Activated T-helper 1 cell treated with anti-CD3 and anti-CD28 coated beads, Interleukin-12 subunit alpha, Interleukin-12 subunit beta, Interleukin-2, Interleukin-4 antibody, amounts not matched to agents 30 ng/mL and 10 ng/mL and 1 ng/mL, durations not matched to agents 14 hours and 24 hours and 36 hours (primary cell): Measurements from ENCODE around the gene CCDC51. TPM values are rescaled to one million over a fixed set of nuclear protein-coding genes. Genes with fewer than 3 reads are reported as not detected.
"Not testable (repeated sequence)": the region's sequence is repeated elsewhere in the genome, so short reads cannot be mapped to it uniquely, and the experiment has no call there.

ENCODE experiments used
- DNase-seq: peaks from one replicate; pipeline ENCODE4 v3.0.0; 2021; ENCODE audit warnings: low spot score
- H3K27ac Mint-ChIP-seq: one replicate; pipeline ENCODE4 v1.8.0; 2021; ENCODE audit warnings: mild to moderate bottlenecking, mixed read lengths
- H3K27me3 Mint-ChIP-seq: one replicate; pipeline ENCODE4 v1.8.0; 2022; ENCODE audit warnings: mild to moderate bottlenecking, moderate library complexity, mixed read lengths; ENCODE audit not compliant: insufficient read depth
- H3K36me3 Mint-ChIP-seq: one replicate; pipeline ENCODE4 v1.8.0; 2021; ENCODE audit warnings: low read depth, mixed read lengths
- H3K4me1 Mint-ChIP-seq: one replicate; pipeline ENCODE4 v1.8.0; 2021; ENCODE audit warnings: low read depth, mixed read lengths
- H3K4me3 Mint-ChIP-seq: one replicate; pipeline ENCODE4 v1.8.0; 2021; ENCODE audit warnings: mild to moderate bottlenecking, moderate library complexity, mixed read lengths
- H3K9me3 Mint-ChIP-seq: one replicate; pipeline ENCODE4 v1.8.0; 2021; ENCODE audit warnings: mixed read lengths
- intact Hi-C: fragments of 100-400 bp; cut with micrococcal nuclease; formaldehyde crosslinking; loops from one replicate; pipeline ENCODE4 v1.15.1; 2024
- total RNA-seq: library from RNA; stranded (reverse); gene quantifications from 2 replicates; pipeline ENCODE4 v1.2.3, GENCODE V29; 2022

CCDC51 gene
- total RNA-seq, 1 donor from 2014 or later = 26.3 TPM

DNA sequence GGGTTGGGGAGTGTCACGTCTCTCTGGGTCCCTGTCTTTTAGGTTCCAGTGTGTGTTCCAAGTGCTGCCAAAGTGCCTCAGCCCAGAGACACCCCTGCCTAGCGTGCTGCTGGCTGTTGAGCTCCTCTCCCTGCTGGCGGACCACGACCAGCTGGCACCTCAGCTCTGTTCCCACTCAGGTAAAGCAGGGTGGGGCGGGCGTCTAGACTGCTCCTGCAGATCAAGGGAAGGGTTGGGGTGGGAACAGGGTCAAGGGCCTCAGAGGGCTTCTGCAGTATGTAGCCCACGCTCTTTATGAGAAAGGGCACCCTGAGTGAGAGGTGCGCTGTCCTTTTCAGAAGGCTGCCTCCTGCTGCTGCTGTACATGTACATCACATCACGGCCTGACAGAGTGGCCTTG, 23.8 kb upstream of the CCDC51 start:
- no peak overlapping the region for H3K27ac Mint-ChIP-seq
- intact Hi-C loops = no loop called here
- peaks cover 25% of the 10 kb centered on the region for H3K4me1 Mint-ChIP-seq
- DNase-seq = no peak
- H3K27me3 Mint-ChIP-seq = no peaks in the 10 kb centered on the region
- H3K4me3 Mint-ChIP-seq = no peak overlapping the region
- H3K9me3 Mint-ChIP-seq = no peaks in the 10 kb centered on the region
- peaks cover 33% of the 10 kb centered on the region for H3K36me3 Mint-ChIP-seq

DNA sequence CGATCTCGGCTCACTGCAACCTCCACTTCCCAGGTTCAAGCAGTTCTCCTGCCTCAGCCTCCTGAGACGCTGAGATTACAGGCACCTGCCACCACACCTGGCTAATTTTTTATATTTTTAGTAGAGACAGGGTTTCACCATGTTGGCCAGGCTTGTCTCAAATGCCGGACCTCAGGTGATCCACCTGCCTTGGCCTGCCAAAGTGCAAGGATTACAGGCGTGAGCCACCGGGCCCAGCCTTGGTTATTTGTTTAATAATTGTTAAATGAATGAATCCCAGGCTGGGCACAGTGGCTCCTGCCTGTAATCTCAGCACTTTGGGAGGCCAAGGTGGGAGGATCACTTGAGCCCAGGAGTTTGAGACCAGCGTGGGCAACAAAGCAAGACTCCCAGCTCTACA, 21.8 kb upstream of the CCDC51 start:
- H3K9me3 Mint-ChIP-seq, intact Hi-C loops, H3K27ac Mint-ChIP-seq, H3K4me3 Mint-ChIP-seq, DNase-seq, H3K27me3 Mint-ChIP-seq: not testable (repeated sequence)
- peaks cover 12% of the 10 kb centered on the region for H3K4me1 Mint-ChIP-seq
- peaks cover 22% of the 10 kb centered on the region for H3K36me3 Mint-ChIP-seq

DNA sequence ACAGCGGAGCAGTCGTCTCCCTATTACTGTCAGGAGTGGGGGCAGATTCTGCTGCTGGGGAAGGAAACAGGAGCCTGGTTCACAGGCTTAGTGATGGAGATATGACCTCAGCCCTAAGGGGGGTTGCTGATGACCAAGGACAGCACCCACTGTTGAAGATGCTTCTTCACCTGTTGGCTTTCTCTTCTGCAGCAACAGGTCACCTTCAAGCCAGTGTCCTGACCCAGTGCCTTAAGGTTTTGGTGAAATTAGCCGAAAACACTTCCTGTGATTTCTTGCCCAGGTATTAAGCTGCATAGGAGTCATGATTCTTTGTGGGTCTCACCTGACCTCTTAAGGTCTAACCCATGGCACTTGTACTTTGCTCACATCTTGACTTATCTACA, 20.6 kb upstream of the CCDC51 start:
- no peak for DNase-seq
- H3K27me3 Mint-ChIP-seq = no peaks in the 10 kb centered on the region
- H3K4me3 Mint-ChIP-seq = no peak overlapping the region
- peaks cover 18% of the 10 kb centered on the region for H3K36me3 Mint-ChIP-seq
- no peak overlapping the region for H3K27ac Mint-ChIP-seq
- H3K9me3 Mint-ChIP-seq = no peaks in the 10 kb centered on the region
- intact Hi-C loops = no loop called here
- peaks cover 6% of the 10 kb centered on the region for H3K4me1 Mint-ChIP-seq

GRCh38 chr3:48459773-48460516, 20.0 kb upstream of the CCDC51 start:
- Mint-ChIP-seq H3K9me3 (no peaks in the 10 kb centered on the region), H3K27ac (no peak overlapping the region), H3K27me3 (no peaks in the 10 kb centered on the region), H3K36me3 (peaks cover 19% of the 10 kb centered on the region), H3K4me1 (peaks cover under 1% of the 10 kb centered on the region), H3K4me3 (no peak overlapping the region)
- intact Hi-C loops = no loop called here
- no peak for DNase-seq

DNA sequence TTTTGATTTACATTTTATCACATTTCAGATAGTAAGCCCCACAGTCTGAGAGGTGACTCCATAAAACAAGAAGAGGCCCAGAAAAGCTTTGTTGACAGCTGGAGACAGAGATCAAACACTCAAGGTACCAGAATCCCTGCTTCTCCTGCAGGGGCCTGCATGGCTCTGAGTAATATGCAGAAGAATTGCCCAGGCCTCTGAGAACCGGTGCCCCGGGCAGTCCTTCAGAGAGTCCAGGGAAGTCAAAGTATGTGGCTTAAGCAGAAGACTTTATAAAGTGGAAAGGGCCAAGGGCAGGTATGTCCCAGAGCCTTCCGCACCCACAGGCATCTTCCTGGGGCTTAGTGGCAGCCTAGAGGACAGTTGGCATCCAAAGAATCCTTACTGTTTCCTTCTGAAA, 19.4 kb upstream of the CCDC51 start:
- Mint-ChIP-seq H3K27me3 (no peaks in the 10 kb centered on the region), H3K4me1 (no peaks in the 10 kb centered on the region), H3K4me3 (no peak overlapping the region), H3K27ac (no peak overlapping the region), H3K36me3 (peaks cover 21% of the 10 kb centered on the region), H3K9me3 (no peaks in the 10 kb centered on the region)
- intact Hi-C loops = no loop called here
- no peak for DNase-seq

GRCh38 chr3:48456456-48456855, 16.5 kb upstream of the CCDC51 start:
- H3K36me3 Mint-ChIP-seq = peaks cover 37% of the 10 kb centered on the region

DNA sequence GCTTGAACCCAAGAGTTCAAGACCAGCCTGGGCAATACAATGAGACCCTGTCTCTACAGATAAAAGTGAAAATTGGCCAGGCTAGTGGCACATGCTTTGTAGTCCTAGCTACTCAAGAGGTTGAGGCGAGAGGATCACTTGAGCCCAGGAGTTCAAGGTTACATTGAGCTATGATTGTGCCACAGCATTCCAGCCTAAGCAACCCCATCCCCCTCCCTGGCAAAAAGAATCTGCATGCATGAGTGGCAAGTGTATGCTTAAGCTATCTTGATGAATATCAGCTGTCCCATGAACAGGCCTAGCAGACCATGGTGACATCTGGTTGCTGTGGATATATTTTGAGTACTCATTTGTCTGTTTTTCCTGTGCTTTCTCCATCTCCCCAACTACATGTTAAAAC, 11.4 kb upstream of the CCDC51 start:
- no peak for DNase-seq
- Mint-ChIP-seq H3K9me3 (no peaks in the 10 kb centered on the region), H3K27ac (no peak overlapping the region), H3K4me1 (peaks cover 22% of the 10 kb centered on the region), H3K4me3 (no peak overlapping the region), H3K36me3 (peaks cover 34% of the 10 kb centered on the region), H3K27me3 (no peaks in the 10 kb centered on the region)
- intact Hi-C loops = no loop called here

More at GRCh38 chr3:48456456-48456855, 16.5 kb upstream of the CCDC51 start:
- H3K4me1 Mint-ChIP-seq = no peaks in the 10 kb centered on the region
- no peaks in the 10 kb centered on the region for H3K27me3 Mint-ChIP-seq
- H3K9me3 Mint-ChIP-seq = no peaks in the 10 kb centered on the region
- H3K4me3 Mint-ChIP-seq = no peak overlapping the region
- H3K27ac Mint-ChIP-seq = no peak overlapping the region
- DNase-seq = no peak
- intact Hi-C loops = no loop called here

DNA sequence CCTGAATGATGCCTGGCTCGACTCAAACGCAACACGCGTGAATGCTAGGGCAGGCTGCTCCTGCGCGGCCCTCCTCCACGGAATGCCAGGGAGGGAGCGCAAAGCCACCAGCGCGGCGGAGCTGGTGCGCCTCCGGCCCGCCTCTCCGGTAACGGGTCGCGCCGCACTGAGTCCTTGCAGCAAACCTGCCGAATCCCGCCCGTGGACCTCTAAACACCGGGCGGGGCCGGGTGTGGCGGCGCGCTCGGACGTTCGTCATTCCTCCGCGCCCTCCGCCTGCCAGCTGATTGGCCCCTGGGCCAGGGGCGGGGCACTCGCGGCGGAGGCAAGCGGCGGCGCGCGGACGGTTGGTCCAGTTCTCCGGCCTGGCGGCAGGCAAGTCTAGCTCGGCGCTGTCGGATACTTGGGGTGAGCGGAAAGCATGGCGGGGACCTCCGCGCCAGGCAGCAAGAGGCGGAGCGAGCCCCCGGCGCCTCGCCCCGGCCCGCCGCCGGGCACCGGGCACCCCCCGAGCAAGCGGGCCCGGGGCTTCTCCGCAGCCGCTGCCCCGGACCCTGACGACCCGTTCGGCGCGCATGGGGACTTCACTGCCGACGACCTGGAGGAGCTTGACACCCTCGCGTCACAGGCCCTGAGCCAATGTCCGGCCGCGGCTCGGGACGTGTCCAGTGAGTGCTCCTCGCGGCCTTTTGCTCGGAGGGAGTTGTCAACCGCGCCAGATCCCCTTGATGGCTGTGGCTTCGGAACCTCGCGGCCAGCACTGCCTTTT, 6.7 kb upstream of the CCDC51 start, which contains the start of gene ATRIP:
Gene ATRIP (plus strand): TSS at position 313 of the 769 bp plus-strand sequence. CDS start 109 bp downstream, at position 422.
- H3K27me3 Mint-ChIP-seq = no peaks in the 10 kb centered on the region
- H3K9me3 Mint-ChIP-seq = no peaks in the 10 kb centered on the region
- peaks cover 38% of the 10 kb centered on the region for H3K36me3 Mint-ChIP-seq
- DNase-seq = peak; percentile 88
- intact Hi-C loops = loop anchor here (1.0 to 10.0 kb wide), 7 partner anchors 10 to 662 kb away; partner anchors contain the start of genes IMPDH2, NDUFAF3, SLC26A6 and SMARCC1
- peak within 1 kb of the TSS; percentile 62 for H3K27ac Mint-ChIP-seq
- H3K4me3 Mint-ChIP-seq = peak within 1 kb of the TSS; percentile 90
- H3K4me1 Mint-ChIP-seq = peaks cover 39% of the 10 kb centered on the region

DNA sequence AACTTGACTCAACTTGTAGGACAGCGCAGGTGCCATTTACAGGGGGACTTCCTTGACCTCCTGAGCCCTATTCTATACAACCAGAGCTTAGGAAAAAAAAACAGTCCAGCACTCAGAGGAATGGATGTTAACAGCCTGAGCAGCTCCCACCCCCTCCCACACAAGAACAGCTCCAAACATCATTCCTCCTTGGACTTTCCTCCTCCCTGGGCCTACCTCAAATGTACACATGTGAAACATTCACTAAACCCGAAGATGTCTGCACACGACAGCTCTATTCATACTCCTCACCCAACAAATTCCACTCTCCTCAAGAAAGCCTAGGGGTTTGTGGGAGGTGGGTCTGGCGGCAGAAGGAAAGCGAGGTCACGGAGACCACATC, 6.1 kb upstream of the CCDC51 start:
- H3K36me3 Mint-ChIP-seq = peaks cover 39% of the 10 kb centered on the region
- no peak for DNase-seq
- no peaks in the 10 kb centered on the region for H3K27me3 Mint-ChIP-seq
- peak overlapping the region; percentile 90 for H3K4me3 Mint-ChIP-seq
- no peaks in the 10 kb centered on the region for H3K9me3 Mint-ChIP-seq
- H3K27ac Mint-ChIP-seq = peak overlapping the region; percentile 62
- peaks cover 42% of the 10 kb centered on the region for H3K4me1 Mint-ChIP-seq
- intact Hi-C loops = loop anchor here (1.0 to 10.0 kb wide), 7 partner anchors 10 to 661 kb away; partner anchors contain the start of genes IMPDH2, NDUFAF3, SLC26A6 and SMARCC1

GRCh38 chr3:48445277-48445882, 5.5 kb upstream of the CCDC51 start:
- intact Hi-C loops = loop anchor here (10.0 kb wide), 2 partner anchors 579 to 661 kb away; partner anchors contain the start of genes IMPDH2, NDUFAF3 and SMARCC1
- Mint-ChIP-seq H3K27ac (peak overlapping the region; percentile 62), H3K27me3 (no peaks in the 10 kb centered on the region), H3K36me3 (peaks cover 42% of the 10 kb centered on the region), H3K4me1 (peaks cover 42% of the 10 kb centered on the region), H3K4me3 (peak overlapping the region; percentile 90), H3K9me3 (no peaks in the 10 kb centered on the region)
- no peak for DNase-seq

GRCh38 chr3:48441940-48442339, 2.0 kb upstream of the CCDC51 start:
- Mint-ChIP-seq H3K9me3 (no peaks in the 10 kb centered on the region), H3K27me3 (no peaks in the 10 kb centered on the region), H3K4me3 (peak overlapping the region; percentile 98), H3K27ac (no peak overlapping the region), H3K4me1 (peaks cover 38% of the 10 kb centered on the region), H3K36me3 (peaks cover 37% of the 10 kb centered on the region)
- intact Hi-C loops = loop anchor here (2.0 to 10.0 kb wide), 3 partner anchors 253 to 657 kb away; partner anchors contain the start of genes CDC25A, IMPDH2, NDUFAF3 and SMARCC1
- DNase-seq = no peak

- Mint-ChIP-seq H3K36me3 (peaks cover 33% of the 10 kb centered on the region), H3K4me1 (peaks cover 30% of the 10 kb centered on the region), H3K4me3 (peak overlapping the region; percentile 98), H3K27me3 (no peaks in the 10 kb centered on the region), H3K9me3 (no peaks in the 10 kb centered on the region), H3K27ac (peak overlapping the region; percentile 94)
- intact Hi-C loops = loop anchor here (1.0 to 10.0 kb wide), 8 partner anchors 10 to 656 kb away; partner anchors contain the start of genes CDC25A, IMPDH2, NDUFAF3 and PLXNB1
- DNase-seq = no peak
These were observed 655 bp upstream of the CCDC51 start for GRCh38 chr3:48440590-48440958.
